ENCODE measurements around the gene UPF2. TPM values are rescaled to one million over a fixed set of nuclear protein-coding genes. Genes with fewer than 3 reads are reported as not detected.

Gene UPF2
- total and polyA plus RNA-seq, 12 donors: 5.1 to 24.3 (median 12.1) TPM

GRCh38 chr10:11886851-11887250, 155.8 kb downstream of the UPF2 start:
- no peak for TF ChIP-seq POLR2A (IDR thresholded peaks at IDR 0.05)
- TF ChIP-seq CTCF (IDR thresholded peaks at IDR 0.05): no peak

GRCh38 chr10:11886138-11886474, 156.5 kb downstream of the UPF2 start:
- Histone ChIP-seq H3K36me3 (replicated peaks in 1 of 2) (no peaks in the 10 kb centered on the region), H3K4me3 (no peak overlapping the region), H3K4me1 (replicated peaks in 1 of 2) (no peaks in the 10 kb centered on the region), H3K9me3 (replicated peaks in 1 of 3) (no peaks in the 10 kb centered on the region), H3K27ac (no peak overlapping the region), H3K27me3 (no peaks in the 10 kb centered on the region)
- intact Hi-C loops (cut with DNase I): no loop called here
- TF ChIP-seq POLR2A (IDR thresholded peaks at IDR 0.05) (no peak), CTCF (IDR thresholded peaks at IDR 0.05) (no peak)
- 64 to 80% (median 67%) methylated on average over 6 of the region's 6 CpGs for WGBS, 4 donors
- DNase-seq: no peak

More at GRCh38 chr10:11886851-11887250, 155.8 kb downstream of the UPF2 start:
- intact Hi-C loops (cut with DNase I): no loop called here
- no peaks in the 10 kb centered on the region for H3K36me3 ChIP-seq (replicated peaks in 1 of 2)
- DNase-seq: no peak
- no peaks in the 10 kb centered on the region for H3K27me3 ChIP-seq
- H3K4me1 ChIP-seq (replicated peaks in 1 of 2): no peaks in the 10 kb centered on the region
- no peaks in the 10 kb centered on the region for H3K9me3 ChIP-seq (replicated peaks in 1 of 3)
- 75 to 87% (median 84%) methylated on average over 2 to 12 of the region's 12 CpGs for WGBS, 4 donors
- H3K27ac ChIP-seq: no peak overlapping the region
- H3K4me3 ChIP-seq: no peak overlapping the region

GRCh38 chr10:11885437-11886137, 157.0 kb downstream of the UPF2 start:
- 82 to 89% (median 84%) methylated on average over 11 to 13 of the region's 13 CpGs for WGBS, 4 donors
- H3K4me1 ChIP-seq (replicated peaks in 1 of 2): no peaks in the 10 kb centered on the region
- intact Hi-C loops (cut with DNase I): no loop called here

More at GRCh38 chr10:11885437-11886137, 157.0 kb downstream of the UPF2 start:
- H3K27me3 ChIP-seq: no peaks in the 10 kb centered on the region
- H3K27ac ChIP-seq: no peak overlapping the region
- no peak for DNase-seq
- no peaks in the 10 kb centered on the region for H3K36me3 ChIP-seq (replicated peaks in 1 of 2)
- no peaks in the 10 kb centered on the region for H3K9me3 ChIP-seq (replicated peaks in 1 of 3)
- no peak overlapping the region for H3K4me3 ChIP-seq
- no peak for TF ChIP-seq POLR2A (IDR thresholded peaks at IDR 0.05)
- no peak for TF ChIP-seq CTCF (IDR thresholded peaks at IDR 0.05)

Data from adrenal gland (tissue), 12 donors.